HCT116 (cell line): ENCODE measurements around the gene PIK3R2. TPM values are rescaled to one million over a fixed set of nuclear protein-coding genes. Genes with fewer than 3 reads are reported as not detected.

Experiments
- ATAC-seq: fragments of 200-7000 bp; cut with Tn5 transposase; 2 replicates; pipeline ENCODE4 v1.9.1; 2020; ENCODE audit warnings: mild to moderate bottlenecking, moderate library complexity
- BruUV-seq: library from RNA; stranded (reverse); fragments of 400-500 nt; replicated peaks from 2 replicates; lab custom pipeline; 2021; lab: Mats Ljungman, UMichigan
- CTCF ChIA-PET: fragments of 300-600 bp; sonication (Branson Sonifier 250); formaldehyde crosslinking; loops from one replicate; lab custom pipeline; 2021; ENCODE audit warnings: antibody characterized with exemption; lab: Charles Lee
- POLR2A ChIA-PET: fragments of 300-600, 350-600 bp; sonication (Branson Sonifier 250); formaldehyde crosslinking; loops from one replicate; lab custom pipeline; 2021; ENCODE audit warnings: antibody characterized with exemption; lab: Charles Lee
- RAD21 ChIA-PET, 2 experiments: fragments of 300-600 bp; sonication (Branson Sonifier 250); formaldehyde crosslinking; loops; one replicate each; lab custom pipeline; 2023; ENCODE audit warnings: low total read pairs in 2 of 2; ENCODE audit not compliant: uncharacterized antibody in 2 of 2, unreplicated experiment in 2 of 2, low non-redundant PET in 1 of 2; lab: Charles Lee
- DNase-seq: peaks from one replicate; pipeline ENCODE4 v3.0.0-alpha.2; 2010; ENCODE audit warnings: low read depth, low spot score
- H2AFZ ChIP-seq: fragments of 200-600 bp; shearing (Covaris generic), sonication (generic); 2 replicates; pipeline ENCODE4 v1.6.1; 2017; ENCODE audit warnings: low read depth, mixed run types, mixed read lengths, antibody characterized with exemption, low read length; ENCODE audit not compliant: poor library complexity, severe bottlenecking
- H3K27ac ChIP-seq: 2 replicates; pipeline ENCODE4 v1.5.1; 2012; ENCODE audit warnings: low read depth, low read length
- H3K27me3 ChIP-seq: fragments of 200-600 bp; sonication (generic); 2 replicates; pipeline ENCODE4 v1.6.1; 2016; ENCODE audit warnings: mixed run types, low read length, mixed read lengths; ENCODE audit not compliant: insufficient read depth
- H3K36me3 ChIP-seq, 2 experiments: fragments of 200-500 bp in 1 of 2; fragments of 200-600 bp in 1 of 2; sonication (Bioruptor generic) in 1 of 2; sonication (generic) in 1 of 2; 2 replicates each; pipeline versions ENCODE4 v1.5.1 to v1.6.1; 2014 to 2016; ENCODE audit warnings: low read length in 2 of 2, inconsistent platforms in 1 of 2, mixed read lengths in 1 of 2, mixed run types in 1 of 2; ENCODE audit not compliant: insufficient read depth in 2 of 2, control insufficient read depth in 1 of 2
- H3K4me1 ChIP-seq, 2 experiments: fragments of 200-600 bp in 1 of 2; sonication (generic) in 1 of 2; 2 replicates each; pipeline versions ENCODE4 v1.5.1 to v1.6.1; 2012 to 2017; ENCODE audit warnings: low read length in 2 of 2, inconsistent platforms in 1 of 2, mild to moderate bottlenecking in 1 of 2, mixed read lengths in 1 of 2, mixed run types in 1 of 2, moderate library complexity in 1 of 2; ENCODE audit not compliant: insufficient read depth in 2 of 2, control insufficient read depth in 1 of 2
- H3K4me2 ChIP-seq: fragments of 200-600 bp; sonication (generic); 2 replicates; pipeline ENCODE4 v1.6.1; 2017; ENCODE audit warnings: mixed run types, low read length, mixed read lengths
- H3K4me3 ChIP-seq, 2 experiments: fragments of 200-600 bp in 1 of 2; sonication (generic) in 1 of 2; replicated peaks in 1 of 2; 2 replicates each; pipeline ENCODE4 v1.5.1; 2011 to 2016; ENCODE audit warnings: low read length in 2 of 2, control low read depth in 1 of 2, low read depth in 1 of 2, mild to moderate bottlenecking in 1 of 2, mixed read lengths in 1 of 2, mixed run types in 1 of 2
- H3K79me2 ChIP-seq: fragments of 200-600 bp; sonication (generic); 2 replicates; pipeline ENCODE4 v1.6.1; 2017; ENCODE audit warnings: mild to moderate bottlenecking, mixed run types, low read length, moderate library complexity, mixed read lengths; ENCODE audit not compliant: insufficient read depth
- H3K9ac ChIP-seq: fragments of 200-600 bp; sonication (generic); 2 replicates; pipeline ENCODE4 v1.6.1; 2016; ENCODE audit warnings: low read length, mixed read lengths
- H3K9me2 ChIP-seq: fragments of 200-600 bp; sonication (generic), shearing (Covaris generic); 2 replicates; pipeline ENCODE4 v1.6.1; 2017; ENCODE audit warnings: mixed run types, mild to moderate bottlenecking, moderate library complexity; ENCODE audit not compliant: insufficient read depth
- H3K9me3 ChIP-seq, 2 experiments: fragments of 200-500 bp in 1 of 2; fragments of 200-600 bp in 1 of 2; sonication (Bioruptor generic) in 1 of 2; sonication (generic) in 1 of 2; 2 replicates each; pipeline ENCODE4 v1.6.1; 2014 to 2017; ENCODE audit warnings: low read length in 2 of 2, mixed read lengths in 2 of 2, inconsistent platforms in 1 of 2, low read depth in 1 of 2, mild to moderate bottlenecking in 1 of 2, mixed run types in 1 of 2, moderate library complexity in 1 of 2; ENCODE audit not compliant: control insufficient read depth in 1 of 2, insufficient read depth in 1 of 2
- H4K20me1 ChIP-seq: fragments of 200-600 bp; sonication (generic), shearing (Covaris generic); 2 replicates; pipeline ENCODE4 v1.6.1; 2017; ENCODE audit warnings: mixed run types, mild to moderate bottlenecking, moderate library complexity; ENCODE audit not compliant: insufficient read depth
- CBX3 ChIP-seq: IDR thresholded peaks from 2 replicates; pipeline ENCODE4 v1.6.1; 2012; ENCODE audit warnings: low read depth
- CEBPB ChIP-seq: IDR thresholded peaks from 2 replicates; pipeline ENCODE4 v1.6.1; 2012; ENCODE audit warnings: low read depth
- EGR1 ChIP-seq: IDR thresholded peaks from 2 replicates; pipeline ENCODE4 v1.6.1; 2012; ENCODE audit warnings: low read depth
- ELF1 ChIP-seq: IDR thresholded peaks from 2 replicates; pipeline ENCODE4 v1.6.1; 2012; ENCODE audit warnings: low read depth, borderline replicate concordance
- EZH2 ChIP-seq: fragments of 200-600 bp; sonication (generic); IDR thresholded peaks from 2 replicates; pipeline ENCODE4 v1.6.1; 2017; ENCODE audit warnings: antibody characterized with exemption, mixed run types
- EZH2phosphoT487 ChIP-seq: fragments of 200-600 bp; IDR thresholded peaks from 2 replicates; pipeline ENCODE4 v1.6.1; 2018; ENCODE audit warnings: antibody characterized with exemption, borderline replicate concordance
- FOSL1 ChIP-seq: IDR thresholded peaks from 2 replicates; pipeline ENCODE4 v1.6.1; 2012; ENCODE audit warnings: low read depth
- JUND ChIP-seq: IDR thresholded peaks from 2 replicates; pipeline ENCODE4 v1.6.1; 2012
- POLR2A ChIP-seq: IDR thresholded peaks from 2 replicates; pipeline ENCODE4 v1.7.0; 2011; ENCODE audit warnings: borderline replicate concordance; ENCODE audit not compliant: insufficient read depth, insufficient read length; ENCODE audit errors: extremely low read depth
- POLR2AphosphoS5 ChIP-seq: IDR thresholded peaks from 2 replicates; pipeline ENCODE4 v1.6.1; 2011; ENCODE audit warnings: mild to moderate bottlenecking, low read depth, low read length, moderate library complexity
- RAD21 ChIP-seq: IDR thresholded peaks from 2 replicates; pipeline ENCODE4 v1.6.1; 2012; ENCODE audit warnings: low read depth, mild to moderate bottlenecking
- SP1 ChIP-seq: IDR thresholded peaks from 2 replicates; pipeline ENCODE4 v1.6.1; 2012; ENCODE audit warnings: low read depth
- SRF ChIP-seq: IDR thresholded peaks from 2 replicates; pipeline ENCODE4 v1.6.1; 2012; ENCODE audit warnings: low read depth
- YY1 ChIP-seq: IDR thresholded peaks from 2 replicates; pipeline ENCODE4 v1.6.1; 2011; ENCODE audit warnings: low read length, low read depth, moderate library complexity, mild to moderate bottlenecking; ENCODE audit not compliant: insufficient replicate concordance; ENCODE audit errors: extremely low read depth
- ZBTB33 ChIP-seq: IDR thresholded peaks from 2 replicates; pipeline ENCODE4 v1.6.1; 2011; ENCODE audit warnings: mild to moderate bottlenecking, low read length, moderate library complexity; ENCODE audit not compliant: insufficient replicate concordance; ENCODE audit errors: extremely low read depth
- ZFX ChIP-seq: fragments of 450-650 bp; IDR thresholded peaks from 2 replicates; pipeline ENCODE4 v1.6.1; 2017
- intact Hi-C: fragments of 100-400 bp; cut with micrococcal nuclease; formaldehyde crosslinking; loops from 2 replicates; pipeline ENCODE4 v1.10.0; 2022
- total RNA-seq: library from RNA; stranded (reverse); gene quantifications from one replicate; pipeline ENCODE4 v1.2.1, GENCODE V29; 2021; ENCODE audit not compliant: unreplicated experiment
- TF ChIP-seq, protein P1 (sequence below), 3 experiments: fragments of 200-600 bp in 1 of 3; sonication (generic) in 1 of 3; IDR thresholded peaks in 2 of 3; conservative IDR thresholded peaks in 1 of 3; 2 replicates each; pipeline ENCODE4 v1.5.1; 2012 to 2017; ENCODE audit warnings: low read depth in 2 of 3, low read length in 2 of 3, antibody characterized with exemption in 1 of 3, borderline replicate concordance in 1 of 3, control low read depth in 1 of 3, mild to moderate bottlenecking in 1 of 3, mixed read lengths in 1 of 3, mixed run types in 1 of 3, moderate library complexity in 1 of 3; ENCODE audit not compliant: insufficient read depth in 1 of 3
- TF ChIP-seq, protein P2 (sequence below): IDR thresholded peaks from 2 replicates; pipeline ENCODE4 v1.6.1; 2012
- TF ChIP-seq, protein P3 (sequence below): IDR thresholded peaks from 2 replicates; pipeline ENCODE4 v1.6.1; 2012; ENCODE audit warnings: low read depth

PIK3R2 gene
- total RNA-seq, 1 experiment from 2014 or later = 53.4 TPM

DNA sequence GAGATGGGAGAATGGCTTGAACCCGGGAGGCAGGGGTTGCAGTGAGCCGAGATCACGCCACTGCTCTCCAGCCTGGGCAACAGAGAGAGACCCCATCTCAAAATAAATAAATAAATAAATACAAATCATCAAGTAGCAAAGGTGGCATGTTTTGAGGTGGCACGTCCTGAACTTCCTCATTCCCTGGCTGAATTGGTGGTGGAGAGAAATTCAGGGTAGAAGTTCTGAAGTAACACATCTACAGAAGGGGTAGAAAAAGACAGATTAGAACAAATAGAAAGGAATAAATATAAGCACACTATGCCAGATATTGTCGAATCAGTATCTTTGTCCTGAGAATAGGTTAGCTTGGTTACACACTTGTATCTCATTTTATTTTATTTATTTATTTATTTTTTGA, 27.0 kb downstream of the PIK3R2 start:
- Histone ChIP-seq H3K4me1 (peaks cover 9% of the 10 kb centered on the region in 2 experiments), H3K9ac (no peak overlapping the region), H3K4me2 (no peak overlapping the region), H3K4me3 (no peak overlapping the region), H3K79me2 (peaks cover 6% of the 10 kb centered on the region; the same call in 1 of the 2 replicates)
- TF ChIP-seq SP1 (no peak), EZH2phosphoT487 (no peak), EGR1 (no peak), ZFX (no peak), CBX3 (no peak), YY1 (no peak), POLR2A (no peak), CEBPB (no peak), JUND (no peak), ELF1 (no peak), EZH2 (no peak), FOSL1 (no peak), ZBTB33 (no peak), SRF (no peak), RAD21 (no peak), POLR2AphosphoS5 (no peak)
- TF ChIP-seq, protein P1, sequence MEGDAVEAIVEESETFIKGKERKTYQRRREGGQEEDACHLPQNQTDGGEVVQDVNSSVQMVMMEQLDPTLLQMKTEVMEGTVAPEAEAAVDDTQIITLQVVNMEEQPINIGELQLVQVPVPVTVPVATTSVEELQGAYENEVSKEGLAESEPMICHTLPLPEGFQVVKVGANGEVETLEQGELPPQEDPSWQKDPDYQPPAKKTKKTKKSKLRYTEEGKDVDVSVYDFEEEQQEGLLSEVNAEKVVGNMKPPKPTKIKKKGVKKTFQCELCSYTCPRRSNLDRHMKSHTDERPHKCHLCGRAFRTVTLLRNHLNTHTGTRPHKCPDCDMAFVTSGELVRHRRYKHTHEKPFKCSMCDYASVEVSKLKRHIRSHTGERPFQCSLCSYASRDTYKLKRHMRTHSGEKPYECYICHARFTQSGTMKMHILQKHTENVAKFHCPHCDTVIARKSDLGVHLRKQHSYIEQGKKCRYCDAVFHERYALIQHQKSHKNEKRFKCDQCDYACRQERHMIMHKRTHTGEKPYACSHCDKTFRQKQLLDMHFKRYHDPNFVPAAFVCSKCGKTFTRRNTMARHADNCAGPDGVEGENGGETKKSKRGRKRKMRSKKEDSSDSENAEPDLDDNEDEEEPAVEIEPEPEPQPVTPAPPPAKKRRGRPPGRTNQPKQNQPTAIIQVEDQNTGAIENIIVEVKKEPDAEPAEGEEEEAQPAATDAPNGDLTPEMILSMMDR (IDR thresholded peaks at IDR 0.05 in 2 of 3, conservative IDR thresholded peaks at IDR 0.05 in 1 of 3; ENCODE audit: borderline replicate concordance in 1 of 3, insufficient read depth in 1 of 3, low read depth in 2 of 3, low read length in 2 of 3) = no peak
- TF ChIP-seq, protein P2, sequence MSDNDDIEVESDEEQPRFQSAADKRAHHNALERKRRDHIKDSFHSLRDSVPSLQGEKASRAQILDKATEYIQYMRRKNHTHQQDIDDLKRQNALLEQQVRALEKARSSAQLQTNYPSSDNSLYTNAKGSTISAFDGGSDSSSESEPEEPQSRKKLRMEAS = no peak
- TF ChIP-seq, protein P3, sequence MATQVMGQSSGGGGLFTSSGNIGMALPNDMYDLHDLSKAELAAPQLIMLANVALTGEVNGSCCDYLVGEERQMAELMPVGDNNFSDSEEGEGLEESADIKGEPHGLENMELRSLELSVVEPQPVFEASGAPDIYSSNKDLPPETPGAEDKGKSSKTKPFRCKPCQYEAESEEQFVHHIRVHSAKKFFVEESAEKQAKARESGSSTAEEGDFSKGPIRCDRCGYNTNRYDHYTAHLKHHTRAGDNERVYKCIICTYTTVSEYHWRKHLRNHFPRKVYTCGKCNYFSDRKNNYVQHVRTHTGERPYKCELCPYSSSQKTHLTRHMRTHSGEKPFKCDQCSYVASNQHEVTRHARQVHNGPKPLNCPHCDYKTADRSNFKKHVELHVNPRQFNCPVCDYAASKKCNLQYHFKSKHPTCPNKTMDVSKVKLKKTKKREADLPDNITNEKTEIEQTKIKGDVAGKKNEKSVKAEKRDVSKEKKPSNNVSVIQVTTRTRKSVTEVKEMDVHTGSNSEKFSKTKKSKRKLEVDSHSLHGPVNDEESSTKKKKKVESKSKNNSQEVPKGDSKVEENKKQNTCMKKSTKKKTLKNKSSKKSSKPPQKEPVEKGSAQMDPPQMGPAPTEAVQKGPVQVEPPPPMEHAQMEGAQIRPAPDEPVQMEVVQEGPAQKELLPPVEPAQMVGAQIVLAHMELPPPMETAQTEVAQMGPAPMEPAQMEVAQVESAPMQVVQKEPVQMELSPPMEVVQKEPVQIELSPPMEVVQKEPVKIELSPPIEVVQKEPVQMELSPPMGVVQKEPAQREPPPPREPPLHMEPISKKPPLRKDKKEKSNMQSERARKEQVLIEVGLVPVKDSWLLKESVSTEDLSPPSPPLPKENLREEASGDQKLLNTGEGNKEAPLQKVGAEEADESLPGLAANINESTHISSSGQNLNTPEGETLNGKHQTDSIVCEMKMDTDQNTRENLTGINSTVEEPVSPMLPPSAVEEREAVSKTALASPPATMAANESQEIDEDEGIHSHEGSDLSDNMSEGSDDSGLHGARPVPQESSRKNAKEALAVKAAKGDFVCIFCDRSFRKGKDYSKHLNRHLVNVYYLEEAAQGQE = no peak
- TF ChIP-seq, all 23 proteins: peak for 0
- no peak for ATAC-seq
- no peaks in the 10 kb centered on the region for H4K20me1 ChIP-seq
- H2AFZ ChIP-seq = no peak overlapping the region
- H3K27ac ChIP-seq = no peak overlapping the region
- RAD21 ChIA-PET = no interaction called here
- POLR2A ChIA-PET = interaction anchor here (0.6 to 0.8 kb wide), 2 partner anchors 11 to 73 kb away, joined by 3 read pairs; no protein-coding TSS in a partner anchor
- H3K27me3 ChIP-seq = no peaks in the 10 kb centered on the region
- intact Hi-C loops = no loop called here
- CTCF ChIA-PET = no interaction called here
- H3K9me3 ChIP-seq = no peaks in the 10 kb centered on the region
- H3K9me2 ChIP-seq = no peaks in the 10 kb centered on the region
- no peak for DNase-seq
- H3K36me3 ChIP-seq = peaks cover 8 to 13% of the 10 kb centered on the region in 2 experiments; a peak in 2 of 4 replicates
- no TSS peak for BruUV-seq
